Suprapubic skin (tissue), 4 donors: Measurements from ENCODE around the gene LIN7A.

ENCODE experiments used
- CTCF ChIP-seq, 2 donors: fragments of 200-600 bp in 1 of 2; fragments of 450-650 bp in 1 of 2; sonication (generic) in 1 of 2; IDR thresholded peaks; one replicate each; pipeline ENCODE4 v1.5.1; 2016 to 2019; ENCODE audit warnings: antibody characterized with exemption in 2 of 2, mild to moderate bottlenecking in 1 of 2, moderate library complexity in 1 of 2
- POLR2A ChIP-seq, 2 donors: fragments of 450-650 bp; IDR thresholded peaks; one replicate each; pipeline ENCODE4 v1.6.1; 2017; ENCODE audit warnings: antibody characterized with exemption in 2 of 2, mild to moderate bottlenecking in 2 of 2, moderate library complexity in 2 of 2
- POLR2AphosphoS5 ChIP-seq, 3 donors: sonication (generic); formaldehyde crosslinking; IDR thresholded peaks; one replicate each; pipeline ENCODE4 v1.6.1; 2017; ENCODE audit warnings: antibody characterized with exemption in 3 of 3

GRCh38 chr12:80895240-80895639 lies 42.5 kb downstream of the LIN7A start:
- TF ChIP-seq POLR2A (IDR thresholded peaks at IDR 0.05) (no peak), CTCF (IDR thresholded peaks at IDR 0.05) (no peak), POLR2AphosphoS5 (IDR thresholded peaks at IDR 0.05) (no peak)
